OCI-LY1 (cell line): ENCODE measurements around the gene ATR.
"Not testable (repeated sequence)": the region's sequence is repeated elsewhere in the genome, so short reads cannot be mapped to it uniquely, and the experiment has no call there.

Source experiments
- H2AFZ ChIP-seq: fragments of 200-600 bp; sonication (generic), shearing (Covaris generic); 2 replicates; pipeline ENCODE4 v1.6.0; 2014; ENCODE audit warnings: antibody characterized with exemption, mild to moderate bottlenecking, low read length
- H3F3A ChIP-seq: fragments of 200-600 bp; sonication (generic), shearing (Covaris generic); 2 replicates; pipeline ENCODE4 v1.6.0; 2014; ENCODE audit warnings: mild to moderate bottlenecking, antibody characterized with exemption, low read length, moderate library complexity; ENCODE audit not compliant: insufficient read depth
- H3K27ac ChIP-seq: fragments of 200-600 bp; sonication (generic); 2 replicates; pipeline ENCODE4 v1.5.1; 2014; ENCODE audit warnings: low read length, mixed run types, mild to moderate bottlenecking, low read depth; ENCODE audit not compliant: poor library complexity, severe bottlenecking
- H3K27me3 ChIP-seq: fragments of 200-600 bp; sonication (generic); 2 replicates; pipeline ENCODE4 v1.6.0; 2014; ENCODE audit warnings: antibody characterized with exemption, mild to moderate bottlenecking, low read length, moderate library complexity; ENCODE audit not compliant: insufficient read depth
- H3K36me3 ChIP-seq: fragments of 200-600 bp; sonication (generic); 2 replicates; pipeline ENCODE4 v1.6.1; 2014; ENCODE audit warnings: mild to moderate bottlenecking, antibody characterized with exemption, low read length, moderate library complexity, mixed read lengths; ENCODE audit not compliant: insufficient read depth
- H3K4me1 ChIP-seq: fragments of 200-600 bp; sonication (generic); 2 replicates; pipeline ENCODE4 v1.5.1; 2014; ENCODE audit warnings: mild to moderate bottlenecking, low read length, moderate library complexity; ENCODE audit not compliant: insufficient read depth, severe bottlenecking
- H3K4me2 ChIP-seq: fragments of 200-600 bp; sonication (generic), shearing (Covaris generic); 2 replicates; pipeline ENCODE4 v1.6.1; 2014; ENCODE audit warnings: low read length
- H3K4me3 ChIP-seq: fragments of 200-600 bp; sonication (generic); 2 replicates; pipeline ENCODE4 v1.5.1; 2014; ENCODE audit warnings: low read length, low read depth, mild to moderate bottlenecking, mixed read lengths; ENCODE audit not compliant: poor library complexity, severe bottlenecking
- H3K79me2 ChIP-seq: fragments of 200-600 bp; shearing (Covaris generic); 2 replicates; pipeline ENCODE4 v1.6.1; 2016; ENCODE audit warnings: mixed run types, low read length, mixed read lengths; ENCODE audit not compliant: insufficient read depth
- H3K9ac ChIP-seq: fragments of 200-600 bp; sonication (generic), shearing (Covaris generic); 2 replicates; pipeline ENCODE4 v1.6.1; 2014; ENCODE audit warnings: mild to moderate bottlenecking, low read length, mixed read lengths
- H3K9me2 ChIP-seq: fragments of 200-600 bp; sonication (generic), shearing (Covaris generic); 2 replicates; pipeline ENCODE4 v1.6.1; 2014; ENCODE audit warnings: low read depth, mild to moderate bottlenecking, low read length, mixed read lengths
- H3K9me3 ChIP-seq: fragments of 200-600 bp; shearing (Covaris generic); 2 replicates; pipeline ENCODE4 v1.6.1; 2014; ENCODE audit warnings: low read length, mixed read lengths
- H4K20me1 ChIP-seq: fragments of 200-600 bp; sonication (generic), shearing (Covaris generic); 2 replicates; pipeline ENCODE4 v1.6.0; 2016; ENCODE audit warnings: mild to moderate bottlenecking, low read length; ENCODE audit not compliant: insufficient read depth
- CTCF ChIP-seq: fragments of 200-600 bp; sonication (generic), shearing (Covaris generic); IDR thresholded peaks from 2 replicates; pipeline ENCODE4 v1.5.1; 2017; ENCODE audit warnings: mild to moderate bottlenecking, antibody characterized with exemption, low read length, moderate library complexity, mixed read lengths
- EZH2 ChIP-seq: fragments of 200-600 bp; sonication (generic), shearing (Covaris generic); IDR thresholded peaks from 2 replicates; pipeline ENCODE4 v1.8.0; 2017; ENCODE audit warnings: borderline replicate concordance, mixed run types, mild to moderate bottlenecking, antibody characterized with exemption, low read length, moderate library complexity, mixed read lengths

The ATR gene

GRCh38 chr3:142438096-142438495 lies 140.4 kb downstream of the ATR start:
- Histone ChIP-seq H3K79me2 (peaks cover 41% of the 10 kb centered on the region), H3K36me3 (peaks cover 12% of the 10 kb centered on the region)
- H3K9me2 ChIP-seq, H3K4me3 ChIP-seq, H3K4me2 ChIP-seq, H3K27ac ChIP-seq, H3K9me3 ChIP-seq, H4K20me1 ChIP-seq, H3K9ac ChIP-seq, H3K27me3 ChIP-seq, H2AFZ ChIP-seq, H3K4me1 ChIP-seq, H3F3A ChIP-seq: not testable (repeated sequence)

GRCh38 chr3:142436951-142437585 lies 141.5 kb downstream of the ATR start:
- TF ChIP-seq EZH2 (no peak), CTCF (no peak)
- Histone ChIP-seq H3K9me3 (peaks cover 5% of the 10 kb centered on the region), H3K9ac (no peak overlapping the region), H3K9me2 (no peaks in the 10 kb centered on the region; the same call in 1 of the 2 replicates), H2AFZ (no peak overlapping the region), H3K36me3 (peaks cover 22% of the 10 kb centered on the region), H3K4me2 (no peak overlapping the region), H3K4me3 (no peak overlapping the region), H3K79me2 (peaks cover 44% of the 10 kb centered on the region), H4K20me1 (no peaks in the 10 kb centered on the region), H3K27ac (no peak overlapping the region), H3F3A (0 out of 2 replicates have a peak, but pooled peaks cover 3% of the 10 kb centered on the region), H3K27me3 (no peaks in the 10 kb centered on the region), H3K4me1 (no peaks in the 10 kb centered on the region)

GRCh38 chr3:142434503-142434902 lies 144.0 kb downstream of the ATR start:
- Histone ChIP-seq H3K4me2 (no peak overlapping the region), H3K27ac (no peak overlapping the region), H3K4me3 (no peak overlapping the region), H3K36me3 (peaks cover 43% of the 10 kb centered on the region), H3F3A (0 out of 2 replicates have a peak, but pooled peaks cover 3% of the 10 kb centered on the region), H3K4me1 (no peaks in the 10 kb centered on the region), H2AFZ (no peak overlapping the region), H4K20me1 (no peaks in the 10 kb centered on the region), H3K9me3 (peaks cover 5% of the 10 kb centered on the region), H3K79me2 (peaks cover 44% of the 10 kb centered on the region), H3K9ac (no peak overlapping the region), H3K27me3 (no peaks in the 10 kb centered on the region), H3K9me2 (no peaks in the 10 kb centered on the region; the same call in 1 of the 2 replicates)
- TF ChIP-seq CTCF (no peak), EZH2 (no peak)

- Histone ChIP-seq H3K4me3 (no peak overlapping the region), H4K20me1 (no peaks in the 10 kb centered on the region), H3K27me3 (no peaks in the 10 kb centered on the region), H3K9me2 (no peaks in the 10 kb centered on the region; the same call in 1 of the 2 replicates), H3K9me3 (peaks cover 5% of the 10 kb centered on the region), H3K4me2 (no peak overlapping the region), H3K36me3 (peaks cover 51% of the 10 kb centered on the region), H2AFZ (no peak overlapping the region), H3K27ac (no peak overlapping the region), H3K4me1 (no peaks in the 10 kb centered on the region), H3K79me2 (peaks cover 44% of the 10 kb centered on the region), H3K9ac (no peak overlapping the region), H3F3A (0 out of 2 replicates have a peak, but pooled peaks cover 3% of the 10 kb centered on the region)
- no peak for TF ChIP-seq EZH2
- no peak for TF ChIP-seq CTCF
Observed at GRCh38 chr3:142433110-142433509, 145.4 kb downstream of the ATR start.
